GM19025 (cell line): ENCODE results near the gene S100A5.

Experiments
- ATAC-seq: cut with Tn5 transposase; IDR thresholded peaks from one replicate; pipeline ENCODE4 v1.9.1; 2021; ENCODE audit warnings: mild to moderate bottlenecking, low read depth, moderate library complexity; ENCODE audit not compliant: unreplicated experiment

The S100A5 gene

GRCh38 chr1:153548722-153549688 is 8.3 kb upstream of the S100A5 start, which contains the start of gene S100A3:
S100A3 (minus strand) TSS chr1:153549258; CDS start chr1:153548485, 773 bp downstream.
- ATAC-seq = no peak

- ATAC-seq = no peak
Observed at GRCh38 chr1:153547560-153548551, 7.1 kb upstream of the S100A5 start.

GRCh38 chr1:153546796-153547559 is 6.2 kb upstream of the S100A5 start:
- ATAC-seq = no peak

GRCh38 chr1:153546371-153546770 is 5.6 kb upstream of the S100A5 start:
- no peak for ATAC-seq

- peak; percentile 44 for ATAC-seq
Observed at GRCh38 chr1:153545067-153546055, 4.6 kb upstream of the S100A5 start, which contains the start of gene S100A4. S100A4 (minus strand) TSS chr1:153545806; CDS start chr1:153544794, 1,012 bp downstream.

GRCh38 chr1:153544453-153545066 is 3.8 kb upstream of the S100A5 start:
- no peak for ATAC-seq

- no peak for ATAC-seq
Observed at GRCh38 chr1:153543736-153544135, 3.0 kb upstream of the S100A5 start.

- no peak for ATAC-seq
Observed at GRCh38 chr1:153542956-153543711, 2.4 kb upstream of the S100A5 start.

- ATAC-seq = no peak
Observed at GRCh38 chr1:153541641-153542590, 1.2 kb upstream of the S100A5 start.

- no peak for ATAC-seq
Observed at GRCh38 chr1:153539395-153540093, 1.2 kb downstream of the S100A5 start.

- no peak for ATAC-seq
Observed at GRCh38 chr1:153538315-153538821, 2.4 kb downstream of the S100A5 start.

GRCh38 chr1:153537376-153537730 is 3.4 kb downstream of the S100A5 start:
- ATAC-seq = no peak

- ATAC-seq = no peak
Observed at GRCh38 chr1:153536671-153537375, 3.9 kb downstream of the S100A5 start.

- no peak for ATAC-seq
Observed at GRCh38 chr1:153536012-153536670, 4.6 kb downstream of the S100A5 start.
